PC-9 (cell line): ENCODE measurements around the gene GGCT.

Experiments used
- EZH2 ChIP-seq: fragments of 200-600 bp; sonication (generic); IDR thresholded peaks from 2 replicates; pipeline ENCODE4 v1.8.0; 2017; ENCODE audit warnings: antibody characterized with exemption, low read depth
- TF ChIP-seq, protein P1 (sequence below): fragments of 200-600 bp; sonication (generic); conservative IDR thresholded peaks from 2 replicates; pipeline ENCODE4 v1.6.1; 2017; ENCODE audit warnings: mixed run types, antibody characterized with exemption, mild to moderate bottlenecking, moderate library complexity

DNA sequence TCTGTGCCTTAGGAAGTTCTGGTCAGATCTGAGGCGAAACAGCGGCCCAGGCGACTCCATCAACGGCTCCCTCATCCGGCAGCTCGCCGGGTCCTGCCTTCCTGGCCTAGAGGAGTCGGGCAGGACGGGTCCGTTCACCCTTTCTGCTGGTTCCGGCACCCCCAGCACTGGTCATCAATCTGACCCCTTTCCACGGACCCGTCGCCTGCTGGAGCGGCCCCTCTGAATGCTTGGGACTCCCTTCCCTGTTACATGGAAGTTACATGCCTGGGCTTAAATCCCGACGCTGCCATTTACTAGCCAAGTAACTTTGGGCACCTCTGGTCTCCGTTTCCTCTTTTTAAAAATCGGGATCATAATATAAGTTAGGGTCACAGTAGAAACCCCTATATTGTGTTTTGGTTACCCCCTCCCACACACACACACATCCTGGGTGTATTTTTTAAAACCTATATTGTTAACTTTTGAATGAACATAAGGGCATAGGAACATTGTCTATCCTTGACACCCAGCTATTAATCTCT, 607 bp upstream of the GGCT start:
- TF ChIP-seq, protein P1, sequence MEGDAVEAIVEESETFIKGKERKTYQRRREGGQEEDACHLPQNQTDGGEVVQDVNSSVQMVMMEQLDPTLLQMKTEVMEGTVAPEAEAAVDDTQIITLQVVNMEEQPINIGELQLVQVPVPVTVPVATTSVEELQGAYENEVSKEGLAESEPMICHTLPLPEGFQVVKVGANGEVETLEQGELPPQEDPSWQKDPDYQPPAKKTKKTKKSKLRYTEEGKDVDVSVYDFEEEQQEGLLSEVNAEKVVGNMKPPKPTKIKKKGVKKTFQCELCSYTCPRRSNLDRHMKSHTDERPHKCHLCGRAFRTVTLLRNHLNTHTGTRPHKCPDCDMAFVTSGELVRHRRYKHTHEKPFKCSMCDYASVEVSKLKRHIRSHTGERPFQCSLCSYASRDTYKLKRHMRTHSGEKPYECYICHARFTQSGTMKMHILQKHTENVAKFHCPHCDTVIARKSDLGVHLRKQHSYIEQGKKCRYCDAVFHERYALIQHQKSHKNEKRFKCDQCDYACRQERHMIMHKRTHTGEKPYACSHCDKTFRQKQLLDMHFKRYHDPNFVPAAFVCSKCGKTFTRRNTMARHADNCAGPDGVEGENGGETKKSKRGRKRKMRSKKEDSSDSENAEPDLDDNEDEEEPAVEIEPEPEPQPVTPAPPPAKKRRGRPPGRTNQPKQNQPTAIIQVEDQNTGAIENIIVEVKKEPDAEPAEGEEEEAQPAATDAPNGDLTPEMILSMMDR, result no peak
- no peak for TF ChIP-seq EZH2
